GM23338 (cell line): ENCODE data around the gene KIF25. TPM values are rescaled to one million over a fixed set of nuclear protein-coding genes. Genes with fewer than 3 reads are reported as not detected.

Source experiments
- ATAC-seq: fragments of 200-7000 bp; cut with Tn5 transposase; 3 replicates; pipeline ENCODE4 v1.9.1; 2020
- DNase-seq: peaks from one replicate; pipeline ENCODE4 v3.0.0-alpha.2; 2015; ENCODE audit warnings: low spot score
- H2AFZ ChIP-seq: fragments of 200-600 bp; sonication (generic); 2 replicates; pipeline ENCODE4 v1.8.0; 2016; ENCODE audit warnings: antibody characterized with exemption, mild to moderate bottlenecking, moderate library complexity
- H3F3A ChIP-seq: fragments of 200-600 bp; sonication (generic); replicated peaks from 2 replicates; pipeline ENCODE4 v1.8.0; 2017; ENCODE audit warnings: antibody characterized with exemption, mixed run types, low read depth
- H3K27ac ChIP-seq: fragments of 200-600 bp; sonication (generic); 2 replicates; pipeline ENCODE4 v1.6.1; 2016; ENCODE audit warnings: low read depth
- H3K27me3 ChIP-seq: fragments of 200-600 bp; sonication (generic); 2 replicates; pipeline ENCODE4 v1.8.0; 2016; ENCODE audit warnings: mild to moderate bottlenecking, mixed run types, moderate library complexity; ENCODE audit not compliant: insufficient read depth
- H3K36me3 ChIP-seq: fragments of 200-600 bp; sonication (generic); 2 replicates; pipeline ENCODE4 v1.8.0; 2016; ENCODE audit warnings: mild to moderate bottlenecking; ENCODE audit not compliant: insufficient read depth
- H3K4me1 ChIP-seq: fragments of 200-600 bp; sonication (generic); 2 replicates; pipeline ENCODE4 v1.8.0; 2016; ENCODE audit warnings: mild to moderate bottlenecking, moderate library complexity; ENCODE audit not compliant: insufficient read depth
- H3K4me2 ChIP-seq: fragments of 200-600 bp; sonication (generic); 2 replicates; pipeline ENCODE4 v1.7.1; 2017; ENCODE audit warnings: mixed run types
- H3K4me3 ChIP-seq: fragments of 200-600 bp; sonication (generic); 2 replicates; pipeline ENCODE4 v1.6.1; 2016; ENCODE audit warnings: mixed run types
- H3K79me2 ChIP-seq: fragments of 200-600 bp; sonication (generic); replicated peaks from 2 replicates; pipeline ENCODE4 v1.8.0; 2017; ENCODE audit warnings: mild to moderate bottlenecking; ENCODE audit not compliant: insufficient read depth
- H3K9me2 ChIP-seq: fragments of 200-600 bp; sonication (generic); 2 replicates; pipeline ENCODE4 v1.8.0; 2017; ENCODE audit not compliant: insufficient read depth
- H4K20me1 ChIP-seq: fragments of 200-600 bp; sonication (generic); replicated peaks from 2 replicates; pipeline ENCODE4 v1.8.0; 2017; ENCODE audit warnings: mild to moderate bottlenecking; ENCODE audit not compliant: insufficient read depth
- H3K27ac Mint-ChIP-seq: 2 replicates; pipeline ENCODE4 v1.8.0; 2020; ENCODE audit warnings: inconsistent platforms, mild to moderate bottlenecking, moderate library complexity, mixed read lengths
- H3K27me3 Mint-ChIP-seq: 3 replicates; pipeline ENCODE4 v1.8.0; 2022; ENCODE audit warnings: low read depth, mild to moderate bottlenecking, moderate library complexity, mixed read lengths, inconsistent platforms; ENCODE audit not compliant: insufficient read depth, poor library complexity
- H3K36me3 Mint-ChIP-seq: 3 replicates; pipeline ENCODE4 v1.8.0; 2021; ENCODE audit warnings: low read depth, mild to moderate bottlenecking, inconsistent platforms, moderate library complexity, mixed read lengths
- H3K4me1 Mint-ChIP-seq: 3 replicates; pipeline ENCODE4 v1.8.0; 2020; ENCODE audit warnings: mild to moderate bottlenecking, inconsistent platforms, mixed read lengths
- H3K4me3 Mint-ChIP-seq: 3 replicates; pipeline ENCODE4 v1.8.0; 2021; ENCODE audit warnings: moderate library complexity, mild to moderate bottlenecking, inconsistent platforms, mixed read lengths
- H3K9me3 Mint-ChIP-seq: 3 replicates; pipeline ENCODE4 v1.8.0; 2020; ENCODE audit warnings: moderate library complexity, mild to moderate bottlenecking, inconsistent platforms, mixed read lengths
- EZH2phosphoT487 ChIP-seq: fragments of 200-600 bp; sonication (generic); IDR thresholded peaks from one replicate; pipeline ENCODE4 v1.8.1; 2018; ENCODE audit warnings: antibody characterized with exemption; ENCODE audit not compliant: unreplicated experiment
- JUNB ChIP-seq: IDR thresholded peaks from one replicate; pipeline ENCODE4 v1.6.1; 2016; ENCODE audit warnings: antibody characterized with exemption; ENCODE audit not compliant: unreplicated experiment
- ZNF331 ChIP-seq: fragments of 250-450 bp; sonication (Bioruptor Pico); IDR thresholded peaks from 2 replicates; pipeline ENCODE4 v1.5.0; 2020; ENCODE audit warnings: low read depth, mild to moderate bottlenecking, moderate library complexity
- ZNF462 ChIP-seq: fragments of 250-450 bp; sonication (Bioruptor Pico); IDR thresholded peaks from 2 replicates; pipeline ENCODE4 v1.5.0; 2020; ENCODE audit warnings: mild to moderate bottlenecking, moderate library complexity
- polyA plus RNA-seq: library from polyadenylated mRNA; unstranded; fragments of >200 nt; fragmentation: Nextera tagmentation; extraction: Ambion mirVana; gene quantifications from 2 replicates; pipeline ENCODE4 v1.2.1, GENCODE V29; 2016
- total RNA-seq: library from RNA; depleted of rRNA; stranded (reverse); fragments of >200 nt; shearing (Covaris generic); gene quantifications from 2 replicates; pipeline ENCODE4 v1.2.3, GENCODE V29; 2014
- TF ChIP-seq, protein P1 (sequence below), 2 experiments: fragments of 200-600 bp in 1 of 2; sonication (generic) in 1 of 2; conservative IDR thresholded peaks; 2 replicates each; pipeline versions ENCODE4 v1.5.1 to v1.6.1; 2016 to 2017; ENCODE audit warnings: antibody characterized with exemption in 2 of 2, low read depth in 2 of 2, mild to moderate bottlenecking in 2 of 2, moderate library complexity in 1 of 2

KIF25 gene
- total and polyA plus RNA-seq, 2 experiments from 2014 or later = 0.69 to 0.76 TPM

DNA sequence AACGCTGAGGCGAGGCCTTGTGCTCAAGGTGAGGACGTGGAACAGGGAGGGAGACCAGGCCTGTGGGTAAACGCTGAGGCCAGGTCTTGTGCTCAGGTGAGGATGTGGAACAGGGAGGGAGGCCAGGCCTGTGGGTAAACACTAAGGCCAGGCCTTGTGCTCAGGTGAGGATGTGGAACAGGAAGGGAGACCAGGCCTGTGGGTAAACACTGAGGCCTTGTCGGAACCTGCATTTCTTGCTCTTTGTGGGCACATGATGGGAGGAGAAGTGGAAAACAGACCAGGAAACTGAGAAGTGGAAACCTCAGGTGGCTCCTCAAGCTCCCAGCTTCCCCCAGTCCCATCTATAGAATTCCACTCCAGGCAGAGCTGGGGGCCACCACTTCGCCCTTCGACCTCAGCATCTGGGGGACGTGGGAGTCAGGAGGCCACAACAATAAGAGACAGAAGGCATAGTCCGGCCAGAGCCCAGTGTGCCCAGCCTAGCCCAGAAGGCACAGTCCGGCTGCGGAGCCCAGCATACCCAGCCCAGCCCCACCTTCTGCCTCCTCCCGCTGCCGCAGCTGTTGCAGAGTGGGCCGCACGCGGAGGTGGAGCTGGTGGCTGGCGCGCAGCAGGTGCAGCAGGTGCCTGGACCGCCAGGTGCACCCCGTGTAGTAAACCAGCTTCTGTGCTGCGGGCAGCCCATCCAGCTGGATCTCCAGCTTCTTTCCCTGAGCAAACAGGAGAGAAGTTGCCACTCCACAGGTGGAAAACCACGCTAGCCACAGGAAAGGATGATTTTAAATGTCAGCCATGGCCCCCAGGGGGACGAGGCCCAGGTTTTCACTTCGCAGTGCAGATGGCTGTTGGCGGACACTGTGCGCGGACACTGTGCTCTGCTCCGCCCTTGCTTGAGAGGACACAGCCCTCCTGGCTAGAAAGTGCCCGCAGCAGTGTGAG lies 64.1 kb downstream of the KIF25 start:
- H3K4me3 ChIP-seq = no peak overlapping the region
- no peaks in the 10 kb centered on the region for H3K4me1 ChIP-seq
- H3F3A ChIP-seq = no peaks in the 10 kb centered on the region
- no peaks in the 10 kb centered on the region for H4K20me1 ChIP-seq
- no peak overlapping the region for H3K4me3 Mint-ChIP-seq
- no peaks in the 10 kb centered on the region for H3K79me2 ChIP-seq
- H3K27me3 Mint-ChIP-seq = peaks cover 8% of the 10 kb centered on the region
- no peaks in the 10 kb centered on the region for H3K4me1 Mint-ChIP-seq
- H3K9me2 ChIP-seq = no peaks in the 10 kb centered on the region
- DNase-seq (no peak), ATAC-seq (no peak)
- H3K36me3 Mint-ChIP-seq = no peaks in the 10 kb centered on the region
- H3K27me3 ChIP-seq = no peaks in the 10 kb centered on the region
- no peaks in the 10 kb centered on the region for H3K36me3 ChIP-seq
- H3K9me3 Mint-ChIP-seq = no peaks in the 10 kb centered on the region
- no peak overlapping the region for H3K4me2 ChIP-seq
- TF ChIP-seq, protein P1, sequence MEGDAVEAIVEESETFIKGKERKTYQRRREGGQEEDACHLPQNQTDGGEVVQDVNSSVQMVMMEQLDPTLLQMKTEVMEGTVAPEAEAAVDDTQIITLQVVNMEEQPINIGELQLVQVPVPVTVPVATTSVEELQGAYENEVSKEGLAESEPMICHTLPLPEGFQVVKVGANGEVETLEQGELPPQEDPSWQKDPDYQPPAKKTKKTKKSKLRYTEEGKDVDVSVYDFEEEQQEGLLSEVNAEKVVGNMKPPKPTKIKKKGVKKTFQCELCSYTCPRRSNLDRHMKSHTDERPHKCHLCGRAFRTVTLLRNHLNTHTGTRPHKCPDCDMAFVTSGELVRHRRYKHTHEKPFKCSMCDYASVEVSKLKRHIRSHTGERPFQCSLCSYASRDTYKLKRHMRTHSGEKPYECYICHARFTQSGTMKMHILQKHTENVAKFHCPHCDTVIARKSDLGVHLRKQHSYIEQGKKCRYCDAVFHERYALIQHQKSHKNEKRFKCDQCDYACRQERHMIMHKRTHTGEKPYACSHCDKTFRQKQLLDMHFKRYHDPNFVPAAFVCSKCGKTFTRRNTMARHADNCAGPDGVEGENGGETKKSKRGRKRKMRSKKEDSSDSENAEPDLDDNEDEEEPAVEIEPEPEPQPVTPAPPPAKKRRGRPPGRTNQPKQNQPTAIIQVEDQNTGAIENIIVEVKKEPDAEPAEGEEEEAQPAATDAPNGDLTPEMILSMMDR (conservative IDR thresholded peaks at IDR 0.05; ENCODE audit: low read depth in 2 of 2) = no peak
- no peak for TF ChIP-seq ZNF331 (CRISPR knock-in tag)
- no peak overlapping the region for H3K27ac Mint-ChIP-seq
- H2AFZ ChIP-seq = no peak overlapping the region
- H3K27ac ChIP-seq = no peak overlapping the region

DNA sequence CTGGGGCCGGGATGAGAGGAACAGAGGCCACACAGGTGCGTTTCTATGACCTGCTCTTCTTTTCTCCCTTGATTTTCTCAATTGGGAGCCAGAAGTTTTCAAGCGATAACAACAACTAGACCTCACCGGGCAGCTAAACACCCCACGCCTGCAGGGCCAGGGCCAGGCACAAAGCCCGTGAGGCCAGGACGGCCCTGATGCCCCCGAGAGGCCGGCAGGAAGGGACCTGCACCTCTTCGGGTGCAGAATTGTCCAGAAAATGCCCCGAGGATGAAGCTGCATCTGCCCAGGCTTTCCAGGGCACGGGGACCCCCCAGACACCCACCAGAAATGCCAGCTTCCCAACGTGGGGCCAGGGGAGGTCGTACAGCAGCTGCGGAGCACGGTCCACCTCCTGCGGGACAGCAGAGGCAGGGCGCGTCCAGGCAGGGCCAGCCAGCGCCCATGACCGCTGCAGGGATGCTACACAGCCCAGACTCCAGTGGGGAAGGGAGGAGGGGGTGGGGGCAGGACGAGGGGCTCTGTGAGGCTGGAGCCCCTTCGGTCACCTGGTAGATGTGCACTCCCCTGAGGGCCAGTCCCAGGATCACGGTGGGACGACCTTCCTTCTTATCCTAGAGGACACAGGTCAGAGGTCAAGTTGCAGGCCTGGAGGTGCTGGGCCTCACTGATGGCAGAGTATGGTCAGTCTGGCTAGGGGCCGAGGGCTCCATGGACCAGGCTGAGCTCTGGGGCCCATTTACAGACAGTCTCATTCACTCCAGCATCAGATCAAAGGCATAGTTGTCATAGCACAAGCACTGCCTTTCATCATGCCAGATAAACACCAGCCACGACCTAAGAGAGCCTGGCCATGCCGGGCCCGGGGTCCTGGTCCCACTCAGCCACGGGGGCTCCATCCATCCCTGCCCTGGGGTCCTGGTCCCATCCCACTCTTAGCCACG lies 65.1 kb downstream of the KIF25 start:
- no peaks in the 10 kb centered on the region for H3K27me3 ChIP-seq
- no peak overlapping the region for H3K4me3 ChIP-seq
- DNase-seq = no peak
- H4K20me1 ChIP-seq = no peaks in the 10 kb centered on the region
- no peaks in the 10 kb centered on the region for H3K9me3 Mint-ChIP-seq
- H3K36me3 Mint-ChIP-seq = no peaks in the 10 kb centered on the region
- H3K4me1 Mint-ChIP-seq = no peaks in the 10 kb centered on the region
- ATAC-seq = no peak
- H3K4me1 ChIP-seq = no peaks in the 10 kb centered on the region
- peaks cover 8% of the 10 kb centered on the region for H3K27me3 Mint-ChIP-seq
- no peak overlapping the region for H2AFZ ChIP-seq
- H3K79me2 ChIP-seq = no peaks in the 10 kb centered on the region
- no peak overlapping the region for H3K4me2 ChIP-seq
- H3K27ac Mint-ChIP-seq = no peak overlapping the region
- H3K36me3 ChIP-seq = no peaks in the 10 kb centered on the region
- H3F3A ChIP-seq = no peaks in the 10 kb centered on the region
- H3K9me2 ChIP-seq = no peaks in the 10 kb centered on the region
- H3K27ac ChIP-seq = no peak overlapping the region
- H3K4me3 Mint-ChIP-seq = no peak overlapping the region
- no peak for TF ChIP-seq EZH2phosphoT487
- no peak for TF ChIP-seq JUNB
- no peak for TF ChIP-seq ZNF462 (CRISPR knock-in tag)
- TF ChIP-seq, protein P1 (conservative IDR thresholded peaks at IDR 0.05; ENCODE audit: low read depth in 2 of 2) = no peak
